Cardiac muscle cell (in vitro differentiated cells and primary cell): ENCODE data around the gene FBXO45. TPM values are rescaled to one million over a fixed set of nuclear protein-coding genes. Genes with fewer than 3 reads are reported as not detected.
"Not testable (repeated sequence)": the region's sequence is repeated elsewhere in the genome, so short reads cannot be mapped to it uniquely, and the experiment has no call there.

Experiments
- DNase-seq, 2 donors: peaks; one replicate each; pipeline versions ENCODE4 v3.0.0 to v3.0.0-alpha.2; 2010 to 2017; ENCODE audit warnings: low read depth in 1 of 2, low spot score in 1 of 2
- H3K27ac ChIP-seq: fragments of 200-600 bp; sonication (generic); 2 replicates; pipeline ENCODE4 v1.5.1; 2016
- H3K27me3 ChIP-seq: fragments of 200-600 bp; sonication (generic); 2 replicates; pipeline ENCODE4 v1.6.0; 2016; ENCODE audit warnings: control low read depth
- H3K36me3 ChIP-seq: fragments of 200-600 bp; sonication (generic); 2 replicates; pipeline ENCODE4 v1.5.1; 2016; ENCODE audit warnings: control low read depth
- H3K4me1 ChIP-seq: fragments of 200-600 bp; sonication (generic); 2 replicates; pipeline ENCODE4 v1.8.1; 2017; ENCODE audit warnings: low read depth, mild to moderate bottlenecking, mixed run types
- H3K4me3 ChIP-seq: fragments of 200-600 bp; sonication (generic); 2 replicates; pipeline ENCODE4 v1.5.1; 2016; ENCODE audit warnings: mild to moderate bottlenecking
- H3K9me3 ChIP-seq: fragments of 200-600 bp; sonication (generic); 2 replicates; pipeline ENCODE4 v1.5.1; 2017; ENCODE audit warnings: low read depth, mild to moderate bottlenecking, control low read depth
- CTCF ChIP-seq: IDR thresholded peaks from 2 replicates; pipeline ENCODE4 v1.5.1; 2012; ENCODE audit warnings: low read depth, mild to moderate bottlenecking, low read length
- polyA plus RNA-seq: library from polyadenylated mRNA; unstranded; fragments of >200 nt; fragmentation: Nextera tagmentation; extraction: Ambion mirVana; gene quantifications from 2 replicates; pipeline ENCODE4 v1.2.1, GENCODE V29; 2016
- total RNA-seq: library from RNA; depleted of rRNA; stranded (reverse); fragments of >200 nt; gene quantifications from 2 replicates; pipeline ENCODE4 v1.2.3, GENCODE V29; 2016

Gene FBXO45
- total and polyA plus RNA-seq, 2 experiments from 2014 or later = 5.9 to 9.1 TPM

- Histone ChIP-seq H3K4me3 (no peak overlapping the region), H3K36me3 (peaks cover 2% of the 10 kb centered on the region), H3K27me3 (no peaks in the 10 kb centered on the region), H3K9me3 (no peaks in the 10 kb centered on the region), H3K27ac (no peak overlapping the region), H3K4me1 (no peaks in the 10 kb centered on the region)
- no peak for TF ChIP-seq CTCF
- no peak for DNase-seq
Observed at GRCh38 chr3:196590279-196590678, 21.8 kb downstream of the FBXO45 start.

- no peak for TF ChIP-seq CTCF
- Histone ChIP-seq H3K4me1 (peaks cover 7% of the 10 kb centered on the region), H3K9me3 (no peaks in the 10 kb centered on the region), H3K4me3 (no peak overlapping the region), H3K27ac (peak overlapping the region; percentile 30), H3K36me3 (no peaks in the 10 kb centered on the region), H3K27me3 (no peaks in the 10 kb centered on the region)
- DNase-seq = peak in 1 of 2 donors; percentile 2
Observed at GRCh38 chr3:196596355-196596754, 27.9 kb downstream of the FBXO45 start.

- not testable (repeated sequence) for H3K27me3 ChIP-seq, H3K4me1 ChIP-seq, H3K36me3 ChIP-seq, DNase-seq, H3K9me3 ChIP-seq, H3K4me3 ChIP-seq, H3K27ac ChIP-seq
Observed at GRCh38 chr3:196597971-196598733, 29.7 kb downstream of the FBXO45 start.

- Histone ChIP-seq H3K27ac (no peak overlapping the region), H3K27me3 (peaks cover 2% of the 10 kb centered on the region), H3K4me1 (peaks cover 7% of the 10 kb centered on the region), H3K4me3 (no peak overlapping the region), H3K9me3 (no peaks in the 10 kb centered on the region), H3K36me3 (no peaks in the 10 kb centered on the region)
- DNase-seq = no peak
- no peak for TF ChIP-seq CTCF
Observed at GRCh38 chr3:196599734-196600128, 31.3 kb downstream of the FBXO45 start.

GRCh38 chr3:196600359-196600758 lies 31.9 kb downstream of the FBXO45 start:
- no peak for TF ChIP-seq CTCF
- no peak for DNase-seq
- no peaks in the 10 kb centered on the region for H3K9me3 ChIP-seq

GRCh38 chr3:196602673-196603072 lies 34.2 kb downstream of the FBXO45 start:
- Histone ChIP-seq H3K27ac (no peak overlapping the region), H3K4me1 (no peaks in the 10 kb centered on the region), H3K4me3 (no peak overlapping the region), H3K9me3 (no peaks in the 10 kb centered on the region), H3K27me3 (peaks cover 2% of the 10 kb centered on the region), H3K36me3 (no peaks in the 10 kb centered on the region)
- no peak for TF ChIP-seq CTCF
- no peak for DNase-seq

More at GRCh38 chr3:196600359-196600758, 31.9 kb downstream of the FBXO45 start:
- Histone ChIP-seq H3K27me3 (peaks cover 2% of the 10 kb centered on the region), H3K27ac (no peak overlapping the region), H3K4me3 (no peak overlapping the region), H3K36me3 (no peaks in the 10 kb centered on the region), H3K4me1 (peaks cover 7% of the 10 kb centered on the region)
